Activated T-cell treated with anti-CD3 and anti-CD28 coated beads, Interleukin-2, amount 50 U/mL, for 24 hours (primary cell): ENCODE results near the gene SIN3A.

Experiments
- DNase-seq: peaks from one replicate; pipeline ENCODE4 v3.0.0-alpha.2; 2020
- H3K27ac Mint-ChIP-seq: 2 replicates; pipeline ENCODE4 v1.8.0; 2020; ENCODE audit warnings: mild to moderate bottlenecking, mixed read lengths
- H3K27me3 Mint-ChIP-seq: 2 replicates; pipeline ENCODE4 v1.8.0; 2020; ENCODE audit warnings: mixed read lengths
- H3K36me3 Mint-ChIP-seq: 2 replicates; pipeline ENCODE4 v1.8.0; 2020; ENCODE audit warnings: low read depth, mixed read lengths
- H3K4me1 Mint-ChIP-seq: 2 replicates; pipeline ENCODE4 v1.8.0; 2020; ENCODE audit warnings: low read depth, mixed read lengths
- H3K4me3 Mint-ChIP-seq: 2 replicates; pipeline ENCODE4 v1.8.0; 2020; ENCODE audit warnings: mild to moderate bottlenecking, moderate library complexity, mixed read lengths
- H3K9me3 Mint-ChIP-seq: 2 replicates; pipeline ENCODE4 v1.8.0; 2020; ENCODE audit warnings: mixed read lengths

SIN3A gene

DNA sequence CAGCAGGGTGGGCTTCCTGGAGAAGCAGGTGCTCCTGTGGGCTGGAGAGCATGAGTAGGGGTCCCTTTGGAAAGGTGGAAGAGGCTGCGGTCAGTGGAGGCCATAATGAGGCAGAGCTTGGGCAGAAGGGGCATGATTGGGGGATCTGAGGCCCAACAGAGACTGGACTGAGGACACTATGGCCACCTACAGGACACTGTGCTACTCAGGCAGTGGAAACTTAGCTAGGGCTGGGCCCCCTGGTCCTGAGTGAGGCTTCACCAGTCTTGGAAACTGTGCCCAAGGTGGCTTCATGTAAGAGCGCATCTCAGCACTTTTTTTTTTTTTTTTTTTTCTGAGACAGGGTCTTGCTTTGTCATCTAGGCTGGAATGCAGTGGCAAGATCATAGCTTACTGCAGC, 121.9 kb downstream of the SIN3A start:
- DNase-seq: no peak
- Mint-ChIP-seq H3K27ac (no peak overlapping the region), H3K27me3 (no peaks in the 10 kb centered on the region), H3K4me1 (no peaks in the 10 kb centered on the region), H3K36me3 (no peaks in the 10 kb centered on the region), H3K9me3 (no peaks in the 10 kb centered on the region), H3K4me3 (no peak overlapping the region)

DNA sequence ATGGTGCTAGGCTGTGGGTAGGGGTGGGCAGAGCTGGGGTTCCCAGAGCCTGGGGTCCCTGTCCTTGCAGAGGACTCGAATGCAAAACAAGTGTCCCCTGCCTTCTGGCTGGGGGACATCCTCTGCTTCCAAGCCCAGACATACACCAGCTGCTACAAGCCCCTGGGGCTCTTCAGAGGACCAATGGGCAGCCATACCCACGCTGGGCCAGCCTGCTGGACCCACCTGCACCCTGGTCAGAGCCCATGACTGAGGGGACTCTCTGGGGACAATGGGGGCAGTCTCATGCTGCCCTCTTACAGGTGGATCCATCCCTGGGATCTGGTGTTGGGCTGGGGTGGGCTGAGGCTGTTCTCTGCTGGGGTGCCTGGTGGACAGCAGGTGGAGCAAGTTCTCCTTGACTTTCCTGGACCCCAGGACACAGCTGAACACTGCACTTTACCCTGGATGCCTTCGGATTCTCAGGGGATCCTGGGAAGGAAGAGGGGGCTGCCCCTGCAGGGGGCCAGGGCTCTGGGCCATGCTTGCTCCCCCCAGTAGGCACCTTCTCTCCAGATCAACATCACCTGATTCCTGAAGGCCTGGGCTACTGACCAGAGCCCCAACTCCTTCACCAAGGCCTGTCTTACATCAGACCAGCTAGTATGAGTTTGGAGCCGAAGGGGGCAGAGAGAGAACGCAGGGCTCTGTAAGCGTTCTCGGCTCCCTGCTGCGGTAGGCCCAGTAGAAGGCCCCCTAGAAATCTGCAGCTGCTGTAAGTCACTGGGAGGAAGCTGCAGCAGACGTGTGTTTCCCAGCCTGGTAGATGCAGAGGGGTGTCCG, 122.8 kb downstream of the SIN3A start:
- no peak for DNase-seq
- no peak overlapping the region for H3K27ac Mint-ChIP-seq
- H3K4me3 Mint-ChIP-seq: no peak overlapping the region
- H3K4me1 Mint-ChIP-seq: no peaks in the 10 kb centered on the region
- no peaks in the 10 kb centered on the region for H3K27me3 Mint-ChIP-seq
- H3K36me3 Mint-ChIP-seq: no peaks in the 10 kb centered on the region
- no peaks in the 10 kb centered on the region for H3K9me3 Mint-ChIP-seq

DNA sequence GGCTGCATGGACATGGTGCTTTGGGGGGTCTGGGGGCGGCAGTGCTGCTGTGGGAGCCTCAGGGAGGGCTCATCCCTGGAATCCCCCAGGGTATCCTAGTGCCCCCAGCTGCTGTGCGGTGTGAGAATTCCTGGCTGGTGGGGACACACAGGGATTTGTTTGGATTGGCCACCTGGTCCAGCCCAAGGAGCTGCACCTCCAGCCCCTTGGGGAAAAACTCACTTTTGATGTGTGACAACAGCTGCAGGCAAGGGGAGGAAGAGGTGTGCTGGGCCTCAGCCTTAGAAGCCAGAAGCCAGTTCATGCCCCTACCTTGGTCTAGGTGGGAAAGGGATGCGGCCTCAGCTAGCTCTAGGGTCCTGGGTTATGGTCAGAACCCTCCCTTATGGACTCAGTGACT, 124.0 kb downstream of the SIN3A start:
- no peaks in the 10 kb centered on the region for H3K36me3 Mint-ChIP-seq
- no peak for DNase-seq

DNA sequence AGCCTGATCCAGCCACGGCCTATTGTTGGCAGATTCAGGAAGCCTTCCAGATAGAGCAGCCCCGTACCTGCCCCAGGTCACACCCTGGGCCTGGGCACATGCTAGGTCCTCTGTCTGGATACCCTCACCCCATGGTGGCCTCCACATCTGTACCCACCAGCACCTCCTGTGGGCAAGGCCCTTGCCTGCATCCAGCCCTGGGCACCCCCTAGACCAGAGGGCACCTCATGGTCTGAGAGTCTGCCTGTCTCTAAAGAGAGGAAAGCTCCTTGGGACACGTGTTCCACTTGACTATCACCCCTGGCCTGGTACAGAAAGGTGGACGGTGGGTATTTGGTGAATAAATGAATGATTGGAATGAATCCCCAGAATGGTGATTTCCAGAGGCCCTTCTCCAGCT, 124.5 kb downstream of the SIN3A start:
- no peaks in the 10 kb centered on the region for H3K36me3 Mint-ChIP-seq
- no peaks in the 10 kb centered on the region for H3K9me3 Mint-ChIP-seq
- DNase-seq: no peak
- H3K27me3 Mint-ChIP-seq: no peaks in the 10 kb centered on the region
- no peak overlapping the region for H3K27ac Mint-ChIP-seq
- no peak overlapping the region for H3K4me3 Mint-ChIP-seq
- H3K4me1 Mint-ChIP-seq: no peaks in the 10 kb centered on the region

More for the DNA sequence above, 124.0 kb downstream of the SIN3A start:
- no peak overlapping the region for H3K27ac Mint-ChIP-seq
- H3K9me3 Mint-ChIP-seq: no peaks in the 10 kb centered on the region
- no peaks in the 10 kb centered on the region for H3K4me1 Mint-ChIP-seq
- no peak overlapping the region for H3K4me3 Mint-ChIP-seq
- no peaks in the 10 kb centered on the region for H3K27me3 Mint-ChIP-seq

DNA sequence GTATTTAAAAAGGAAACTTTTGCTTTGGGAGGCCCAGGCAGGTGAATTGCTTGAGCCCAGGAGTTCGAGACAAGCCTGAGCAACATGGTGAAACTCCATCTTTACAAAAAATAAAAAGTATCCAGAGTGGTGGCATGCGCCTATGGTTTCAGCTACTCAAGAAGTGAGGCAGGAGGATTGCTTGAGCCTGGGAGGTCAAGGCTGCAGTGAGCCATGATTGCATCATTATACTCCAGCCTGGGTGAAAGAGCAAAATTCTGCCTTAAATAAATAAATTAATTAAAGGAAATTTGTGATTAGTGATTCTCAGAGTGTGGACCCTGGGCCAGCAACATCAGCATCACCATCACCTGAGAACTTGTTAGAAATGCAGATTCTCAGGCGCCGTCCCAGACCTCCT, 125.6 kb downstream of the SIN3A start:
- H3K27ac Mint-ChIP-seq: no peak overlapping the region
- no peaks in the 10 kb centered on the region for H3K9me3 Mint-ChIP-seq
- H3K36me3 Mint-ChIP-seq: no peaks in the 10 kb centered on the region
- H3K4me1 Mint-ChIP-seq: no peaks in the 10 kb centered on the region
- H3K27me3 Mint-ChIP-seq: no peaks in the 10 kb centered on the region
- no peak overlapping the region for H3K4me3 Mint-ChIP-seq
- no peak for DNase-seq

DNA sequence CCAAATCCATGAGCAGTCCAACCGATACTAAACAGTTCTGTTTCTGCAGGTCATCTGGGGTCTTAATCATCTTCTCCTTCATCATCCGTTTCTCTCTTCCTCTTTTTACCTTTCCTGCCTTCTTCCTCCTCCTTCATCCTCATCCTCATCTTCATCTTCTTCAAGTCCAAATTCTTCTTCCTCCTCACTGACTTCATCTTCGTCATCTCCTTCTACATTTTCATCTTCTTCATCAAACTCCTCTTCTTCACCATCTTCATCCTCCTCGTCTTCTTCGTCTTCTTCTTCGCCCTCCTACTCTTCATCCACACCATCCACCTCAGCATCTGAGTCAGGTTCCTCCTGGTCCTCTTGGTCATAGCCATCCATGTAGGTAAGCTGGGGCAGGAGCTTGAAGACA, 129.8 kb downstream of the SIN3A start:
- H3K4me1 Mint-ChIP-seq: no peaks in the 10 kb centered on the region
- H3K27me3 Mint-ChIP-seq: no peaks in the 10 kb centered on the region
- no peak for DNase-seq
- H3K9me3 Mint-ChIP-seq: no peaks in the 10 kb centered on the region
- no peak overlapping the region for H3K4me3 Mint-ChIP-seq
- H3K27ac Mint-ChIP-seq: no peak overlapping the region
- H3K36me3 Mint-ChIP-seq: no peaks in the 10 kb centered on the region
